Endothelial cell of umbilical vein (primary cell): ENCODE measurements around the gene CSN1S1. TPM values are rescaled to one million over a fixed set of nuclear protein-coding genes. Genes with fewer than 3 reads are reported as not detected.

Experiments used
- BruUV-seq: library from RNA; stranded (reverse); fragments of 400-500 nt; replicated peaks from 2 replicates; lab custom pipeline; 2021; lab: Mats Ljungman, UMichigan
- CTCF ChIA-PET: fragments of 300-600, 350-600 bp; sonication (Branson Sonifier 250); formaldehyde crosslinking; loops from one replicate; lab custom pipeline; 2021; ENCODE audit warnings: antibody characterized with exemption, inconsistent platforms; lab: Charles Lee
- POLR2A ChIA-PET: fragments of 300-600, 350-600 bp; sonication (Branson Sonifier 250); formaldehyde crosslinking; loops from one replicate; lab custom pipeline; 2021; ENCODE audit warnings: antibody characterized with exemption, inconsistent platforms; lab: Charles Lee
- DNase-seq: peaks from one replicate; pipeline ENCODE4 v3.0.0-alpha.2; 2011; ENCODE audit warnings: low read depth, low spot score
- FAIRE-seq: peaks from 2 replicates; lab custom pipeline; 2011; peaks lifted over from hg19 to GRCh38; lab: Jason Lieb, UNC
- H2AFZ ChIP-seq: 2 replicates; pipeline ENCODE4 v1.6.0; 2012; ENCODE audit warnings: low read depth, low read length, control low read depth, inconsistent platforms
- H3K27ac ChIP-seq: 2 replicates; pipeline ENCODE4 v1.5.1; 2011; ENCODE audit warnings: low read depth, mild to moderate bottlenecking, control low read depth, low read length, moderate library complexity; ENCODE audit not compliant: insufficient read depth
- H3K27me3 ChIP-seq, 2 experiments: 2 replicates each; pipeline versions ENCODE4 v1.6.0 to v1.6.1; 2011; ENCODE audit warnings: low read length in 2 of 2, mixed read lengths in 1 of 2; ENCODE audit not compliant: control insufficient read depth in 2 of 2, insufficient read depth in 2 of 2
- H3K36me3 ChIP-seq, 2 experiments: 2 replicates in 1 of 2; 3 replicates in 1 of 2; pipeline ENCODE4 v1.5.1; 2011; ENCODE audit warnings: low read length in 2 of 2, mild to moderate bottlenecking in 1 of 2, moderate library complexity in 1 of 2; ENCODE audit not compliant: control insufficient read depth in 2 of 2, insufficient read depth in 2 of 2; ENCODE audit errors: extremely low read depth in 1 of 2
- H3K4me1 ChIP-seq: 3 replicates; pipeline ENCODE4 v1.5.1; 2011; ENCODE audit warnings: mild to moderate bottlenecking, low read length; ENCODE audit not compliant: control insufficient read depth, insufficient read depth; ENCODE audit errors: extremely low read depth
- H3K4me2 ChIP-seq: 2 replicates; pipeline ENCODE4 v1.6.1; 2011; ENCODE audit warnings: low read length, control low read depth, mixed read lengths; ENCODE audit not compliant: insufficient read depth
- H3K4me3 ChIP-seq, 3 experiments: fragments of 200-600 bp in 1 of 3; sonication (generic), shearing (Covaris generic) in 1 of 3; replicated peaks in 1 of 3; 2 replicates each; pipeline ENCODE4 v1.5.1; 2011 to 2016; ENCODE audit warnings: control low read depth in 3 of 3, low read length in 3 of 3, mild to moderate bottlenecking in 2 of 3, inconsistent platforms in 1 of 3, low read depth in 1 of 3, moderate library complexity in 1 of 3; ENCODE audit not compliant: insufficient read depth in 1 of 3
- H3K79me2 ChIP-seq: 2 replicates; pipeline ENCODE4 v1.6.0; 2012; ENCODE audit warnings: low read length, inconsistent platforms; ENCODE audit not compliant: control insufficient read depth, insufficient read depth
- H3K9ac ChIP-seq: replicated peaks from 2 replicates; pipeline ENCODE3; 2011; ENCODE audit warnings: low read length, control low read depth; ENCODE audit not compliant: insufficient read depth; ENCODE audit errors: extremely low read depth
- H3K9me1 ChIP-seq: replicated peaks from 3 replicates; pipeline ENCODE4 v1.6.0; 2011; ENCODE audit warnings: mild to moderate bottlenecking, low read length; ENCODE audit not compliant: control insufficient read depth, insufficient read depth; ENCODE audit errors: extremely low read depth
- H3K9me3 ChIP-seq: replicated peaks from 2 replicates; pipeline ENCODE4 v1.5.1; 2012; ENCODE audit warnings: low read length, inconsistent platforms; ENCODE audit not compliant: control insufficient read depth, insufficient read depth
- H4K20me1 ChIP-seq: replicated peaks from 2 replicates; pipeline ENCODE3; 2011; ENCODE audit warnings: mild to moderate bottlenecking, low read length; ENCODE audit not compliant: control insufficient read depth, insufficient read depth; ENCODE audit errors: extremely low read depth
- EZH2 ChIP-seq: IDR thresholded peaks from 2 replicates; pipeline ENCODE4 v1.6.1; 2012; ENCODE audit warnings: borderline replicate concordance, low read depth, mild to moderate bottlenecking, moderate library complexity, low read length, inconsistent platforms; ENCODE audit not compliant: severe bottlenecking
- FOS ChIP-seq: IDR thresholded peaks from 2 replicates; pipeline ENCODE4 v1.6.1; 2011; ENCODE audit warnings: mild to moderate bottlenecking, low read length, moderate library complexity, borderline replicate concordance; ENCODE audit not compliant: insufficient read depth
- GATA2 ChIP-seq: IDR thresholded peaks from 2 replicates; pipeline ENCODE4 v1.7.0; 2011; ENCODE audit warnings: low read depth, mild to moderate bottlenecking, moderate library complexity, mixed read lengths, low read length; ENCODE audit not compliant: insufficient read length, insufficient read depth
- JUN ChIP-seq: IDR thresholded peaks from 2 replicates; pipeline ENCODE4 v1.6.1; 2011; ENCODE audit warnings: borderline replicate concordance, low read depth; ENCODE audit not compliant: insufficient read length, insufficient read depth
- MYC ChIP-seq: IDR thresholded peaks from one replicate; pipeline ENCODE4 v1.6.1; 2011; ENCODE audit warnings: mild to moderate bottlenecking, low read depth, low read length
- POLR2A ChIP-seq: IDR thresholded peaks from 2 replicates; pipeline ENCODE4 v1.6.1; 2012; ENCODE audit warnings: low read depth, mild to moderate bottlenecking, control low read depth, low read length
- POLR2AphosphoS5 ChIP-seq: IDR thresholded peaks from 2 replicates; pipeline ENCODE4 v1.6.1; 2012; ENCODE audit warnings: low read depth, mild to moderate bottlenecking, control low read depth, low read length, moderate library complexity; ENCODE audit not compliant: insufficient read depth
- dilution Hi-C: fragments of 300-500 bp; cut with MboI; formaldehyde crosslinking; loops from one replicate; pipeline ENCODE4 v1.15.0; 2019; ENCODE audit warnings: low sequenced_read_pairs; ENCODE audit not compliant: extremely low pct_ligation_motif_present
- intact Hi-C: fragments of 100-400 bp; cut with micrococcal nuclease; formaldehyde crosslinking; loops from one replicate; pipeline ENCODE4 v1.10.0; 2022
- polyA plus RNA-seq, 4 experiments: library from polyadenylated mRNA; depleted of rRNA in 3 of 4; stranded (reverse) in 3 of 4; unstranded in 1 of 4; fragments of >200 nt; gene quantifications; 2 replicates each; pipeline versions ENCODE4 v1.2.1 to v1.2.3, GENCODE V29; 2011 to 2012; ENCODE audit warnings: missing spikeins in 1 of 4
- total RNA-seq: library from RNA; stranded (reverse); gene quantifications from 2 replicates; pipeline ENCODE4 v1.2.3, GENCODE V29; 2021
- TF ChIP-seq, protein P1 (sequence below), 2 donors: IDR thresholded peaks; 1 replicate in 1 of 2; 2 replicates in 1 of 2; pipeline ENCODE4 v1.5.1; 2011; ENCODE audit warnings: low read length in 2 of 2, mild to moderate bottlenecking in 2 of 2, moderate library complexity in 2 of 2, control low read depth in 1 of 2, inconsistent platforms in 1 of 2, low read depth in 1 of 2; ENCODE audit not compliant: insufficient read depth in 1 of 2; ENCODE audit errors: extremely low read depth in 1 of 2
- TF ChIP-seq, protein P2 (sequence below): IDR thresholded peaks from 2 replicates; pipeline ENCODE4 v1.6.1; 2011; ENCODE audit not compliant: insufficient read depth, insufficient read length

Gene CSN1S1
- total and polyA plus RNA-seq, 2 donors (not counting 3 experiments of a cell fraction or from before 2014, with no cell fraction given), result not detected

DNA sequence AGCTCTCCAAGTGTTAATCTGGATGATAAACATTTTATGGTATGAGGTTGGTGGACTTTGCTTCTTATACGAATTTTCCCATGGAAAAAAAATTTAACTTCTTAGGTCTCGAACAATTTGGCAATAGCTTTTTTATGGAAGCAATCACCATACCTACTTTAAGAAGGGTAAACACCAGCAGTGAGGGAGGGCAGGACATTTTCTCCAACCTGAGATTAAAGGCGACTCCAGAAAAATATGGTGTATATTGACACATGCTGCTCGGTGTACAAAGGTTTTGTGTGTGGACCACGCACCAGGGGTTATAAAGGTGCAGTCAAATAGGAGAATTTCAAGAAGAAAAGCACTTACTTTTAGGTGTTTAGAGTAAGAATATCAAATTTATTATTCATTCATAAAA is 36.7 kb upstream of the CSN1S1 start:
- peaks cover 0 to 3% of the 10 kb centered on the region in 2 experiments for H3K27me3 ChIP-seq
- H3K4me2 ChIP-seq, result no peak overlapping the region
- ChIA-PET CTCF (interaction anchor here (0.6 to 2.1 kb wide), 8 partner anchors 11 to 375 kb away, joined by 3 to 14 read pairs (median 3); no protein-coding TSS in a partner anchor), POLR2A (no interaction called here)
- no peaks in the 10 kb centered on the region for H3K79me2 ChIP-seq
- H3K9me1 ChIP-seq, result no peaks in the 10 kb centered on the region
- no peak overlapping the region for H3K27ac ChIP-seq
- DNase-seq (no peak), FAIRE-seq (no peak)
- intact Hi-C loops, result no loop called here
- TF ChIP-seq JUN, result no peak
- TF ChIP-seq, protein P1, sequence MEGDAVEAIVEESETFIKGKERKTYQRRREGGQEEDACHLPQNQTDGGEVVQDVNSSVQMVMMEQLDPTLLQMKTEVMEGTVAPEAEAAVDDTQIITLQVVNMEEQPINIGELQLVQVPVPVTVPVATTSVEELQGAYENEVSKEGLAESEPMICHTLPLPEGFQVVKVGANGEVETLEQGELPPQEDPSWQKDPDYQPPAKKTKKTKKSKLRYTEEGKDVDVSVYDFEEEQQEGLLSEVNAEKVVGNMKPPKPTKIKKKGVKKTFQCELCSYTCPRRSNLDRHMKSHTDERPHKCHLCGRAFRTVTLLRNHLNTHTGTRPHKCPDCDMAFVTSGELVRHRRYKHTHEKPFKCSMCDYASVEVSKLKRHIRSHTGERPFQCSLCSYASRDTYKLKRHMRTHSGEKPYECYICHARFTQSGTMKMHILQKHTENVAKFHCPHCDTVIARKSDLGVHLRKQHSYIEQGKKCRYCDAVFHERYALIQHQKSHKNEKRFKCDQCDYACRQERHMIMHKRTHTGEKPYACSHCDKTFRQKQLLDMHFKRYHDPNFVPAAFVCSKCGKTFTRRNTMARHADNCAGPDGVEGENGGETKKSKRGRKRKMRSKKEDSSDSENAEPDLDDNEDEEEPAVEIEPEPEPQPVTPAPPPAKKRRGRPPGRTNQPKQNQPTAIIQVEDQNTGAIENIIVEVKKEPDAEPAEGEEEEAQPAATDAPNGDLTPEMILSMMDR (IDR thresholded peaks at IDR 0.05; ENCODE audit: extremely low read depth in 1 of 2, insufficient read depth in 1 of 2, low read depth in 1 of 2, low read length in 2 of 2), result no peak
- no peak for TF ChIP-seq POLR2AphosphoS5
- TF ChIP-seq GATA2, result no peak
- TF ChIP-seq MYC, result no peak
- TF ChIP-seq, protein P2, sequence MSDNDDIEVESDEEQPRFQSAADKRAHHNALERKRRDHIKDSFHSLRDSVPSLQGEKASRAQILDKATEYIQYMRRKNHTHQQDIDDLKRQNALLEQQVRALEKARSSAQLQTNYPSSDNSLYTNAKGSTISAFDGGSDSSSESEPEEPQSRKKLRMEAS, result no peak
- TF ChIP-seq POLR2A, result no peak
- no peak for TF ChIP-seq EZH2
- TF ChIP-seq FOS, result no peak
- dilution Hi-C loops, result no loop called here
- H3K36me3 ChIP-seq, result no peaks in the 10 kb centered on the region
- H3K4me1 ChIP-seq, result no peaks in the 10 kb centered on the region
- no peak overlapping the region for H3K4me3 ChIP-seq
- no peaks in the 10 kb centered on the region for H4K20me1 ChIP-seq
- no peak overlapping the region for H2AFZ ChIP-seq
- no peaks in the 10 kb centered on the region for H3K9me3 ChIP-seq
- no peak overlapping the region for H3K9ac ChIP-seq
- BruUV-seq, result no TSS peak
